ENCODE measurements around the gene GATD1.
"Not testable (repeated sequence)": the region's sequence is repeated elsewhere in the genome, so short reads cannot be mapped to it uniquely, and the experiment has no call there.

Gene GATD1

DNA sequence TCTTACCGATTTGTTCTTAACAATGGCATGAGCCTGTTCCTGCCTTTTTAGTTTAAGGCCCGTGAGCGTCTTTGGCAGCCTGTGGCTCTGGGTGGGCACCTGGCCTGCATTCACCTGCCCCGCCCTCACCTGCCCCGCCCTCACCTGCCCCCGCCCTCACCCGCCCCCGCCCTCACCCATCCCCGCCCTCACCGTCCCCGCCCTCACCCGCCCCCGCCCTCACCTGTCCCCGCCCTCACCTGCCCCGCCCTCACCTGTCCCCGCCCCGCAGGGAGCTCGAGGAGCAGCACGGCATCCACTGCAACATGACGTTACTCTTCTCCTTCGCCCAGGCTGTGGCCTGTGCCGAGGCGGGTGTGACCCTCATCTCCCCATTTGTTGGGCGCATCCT is 14.2 kb downstream of the GATD1 start:
- no peak for DNase-seq (ENCODE audit: low spot score)

GRCh38 chr11:762421-763072 is 14.7 kb downstream of the GATD1 start:
- no peak for DNase-seq (ENCODE audit: low spot score)

- DNase-seq (ENCODE audit: low spot score) = no peak
Observed at GRCh38 chr11:761526-762108, 15.7 kb downstream of the GATD1 start.

DNA sequence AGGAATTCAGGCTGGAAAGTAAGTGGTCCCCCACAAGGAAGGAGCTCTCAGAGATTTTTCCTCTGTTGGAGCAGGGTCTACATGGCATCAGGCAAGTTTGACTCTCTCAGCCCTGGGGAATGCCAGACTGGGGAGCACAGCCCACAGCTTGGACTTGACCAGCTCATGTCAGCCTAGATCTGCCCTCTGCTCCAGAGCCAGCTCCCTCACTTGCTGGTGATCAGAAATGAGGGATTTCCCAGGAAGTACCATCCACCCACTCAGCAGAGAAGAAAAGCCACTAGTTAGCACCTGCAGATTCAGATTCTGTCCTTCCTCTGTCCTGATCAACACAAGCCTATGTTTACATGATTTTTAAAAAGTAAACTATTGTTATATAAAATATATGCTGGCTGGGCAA is 17.1 kb downstream of the GATD1 start:
- no peak for DNase-seq (ENCODE audit: low spot score)

GRCh38 chr11:749731-750130 is 27.6 kb downstream of the GATD1 start:
- no peak for DNase-seq (ENCODE audit: low spot score)

- DNase-seq (ENCODE audit: low spot score) = no peak
Observed at GRCh38 chr11:748007-748359, 29.3 kb downstream of the GATD1 start.

- peak; percentile 97 for DNase-seq (ENCODE audit: low spot score)
Observed at GRCh38 chr11:747158-748006, 29.9 kb downstream of the GATD1 start, which contains the start of gene TALDO1. Gene TALDO1, plus strand, starts transcription at chr11:747464. Its CDS starts 18 bp downstream, at chr11:747482.

- no peak for DNase-seq (ENCODE audit: low spot score)
Observed at GRCh38 chr11:746289-747157, 30.8 kb downstream of the GATD1 start.

GRCh38 chr11:745428-745827 is 31.9 kb downstream of the GATD1 start:
- no peak for DNase-seq (ENCODE audit: low spot score)

- no peak for DNase-seq (ENCODE audit: low spot score)
Observed at GRCh38 chr11:742571-743201, 34.6 kb downstream of the GATD1 start.

DNA sequence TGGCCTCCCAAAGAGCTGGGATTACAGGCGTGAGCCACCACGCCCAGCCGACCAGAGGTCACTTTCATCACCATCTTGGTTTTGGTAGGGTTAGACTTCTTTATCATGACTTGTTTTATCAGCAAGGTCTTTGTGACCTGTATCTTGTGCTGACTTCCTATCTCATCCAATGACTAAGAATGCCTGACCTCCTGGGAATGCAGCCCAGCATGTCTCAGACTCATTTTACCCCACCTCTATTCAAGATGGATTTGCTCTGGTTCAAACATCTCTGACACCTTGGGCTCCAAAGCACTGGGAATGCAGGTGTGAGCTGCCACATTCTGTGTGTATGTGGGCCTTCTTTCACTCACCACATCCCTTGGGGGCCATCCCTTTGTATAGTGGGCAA is 35.1 kb downstream of the GATD1 start:
- no peak for DNase-seq (ENCODE audit: low spot score)

DNA sequence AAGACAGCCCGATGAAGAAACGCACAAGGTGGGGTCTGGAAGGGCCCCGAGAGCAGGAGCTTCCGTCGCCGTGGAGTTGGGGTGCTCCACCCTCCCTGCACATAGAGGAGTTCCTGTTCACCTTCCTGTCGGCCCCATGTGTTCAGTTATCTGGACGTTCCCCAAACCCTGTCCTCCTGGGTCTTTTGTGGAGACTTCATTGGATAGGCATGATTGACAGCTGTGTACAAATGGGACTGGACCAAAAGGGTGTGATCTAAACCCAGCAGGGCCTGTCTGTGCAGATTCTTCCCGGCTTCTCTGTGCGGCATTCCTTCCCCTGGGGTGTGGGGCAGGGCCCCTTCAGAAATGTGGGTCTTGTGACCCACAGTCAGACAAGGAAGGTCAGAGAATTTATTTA is 39.4 kb downstream of the GATD1 start:
- not testable (repeated sequence) for DNase-seq (ENCODE audit: low spot score)

DNA sequence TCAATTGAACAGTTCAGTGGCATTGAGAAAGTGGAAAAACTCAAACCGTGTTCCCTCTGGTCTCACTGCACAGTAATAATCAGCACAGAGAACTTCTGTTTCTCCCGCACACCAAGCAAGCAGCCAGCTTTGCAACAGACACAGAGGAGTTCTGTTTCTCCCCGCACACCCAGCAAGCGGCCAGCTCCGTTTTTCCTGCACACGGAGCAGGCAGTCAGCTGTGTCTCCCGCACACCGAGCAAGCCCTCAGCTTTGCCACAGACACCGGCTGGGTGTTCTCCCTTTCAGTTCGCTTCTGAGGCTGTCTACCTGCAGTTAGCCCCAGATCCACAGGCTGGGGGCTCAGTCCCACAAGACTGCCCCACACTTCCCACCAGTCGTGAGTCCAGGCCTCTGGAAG is 39.9 kb downstream of the GATD1 start:
- no peak for DNase-seq (ENCODE audit: low spot score)

DNA sequence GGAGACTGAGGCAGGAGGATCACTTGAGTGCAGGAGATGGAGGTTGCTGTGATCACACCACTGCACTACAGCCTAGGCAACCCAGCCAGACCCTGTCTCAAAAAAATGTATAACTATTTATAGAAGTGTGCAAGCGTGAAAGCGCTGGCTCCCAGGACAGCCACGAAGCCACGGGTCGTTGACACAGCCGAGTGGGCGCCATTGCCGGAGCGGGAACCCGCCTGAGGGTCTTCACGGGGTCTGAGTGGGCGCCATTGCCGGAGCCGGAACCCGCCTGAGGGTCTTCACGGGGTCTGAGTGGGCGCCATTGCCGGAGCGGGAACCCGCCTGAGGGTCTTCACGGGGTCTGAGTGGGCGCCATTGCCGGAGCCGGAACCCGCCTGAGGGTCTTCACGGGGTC is 42.7 kb downstream of the GATD1 start:
- not testable (repeated sequence) for DNase-seq (ENCODE audit: low spot score)

GRCh38 chr11:733072-733471 is 44.2 kb downstream of the GATD1 start:
- DNase-seq (ENCODE audit: low spot score) = no peak

DNA sequence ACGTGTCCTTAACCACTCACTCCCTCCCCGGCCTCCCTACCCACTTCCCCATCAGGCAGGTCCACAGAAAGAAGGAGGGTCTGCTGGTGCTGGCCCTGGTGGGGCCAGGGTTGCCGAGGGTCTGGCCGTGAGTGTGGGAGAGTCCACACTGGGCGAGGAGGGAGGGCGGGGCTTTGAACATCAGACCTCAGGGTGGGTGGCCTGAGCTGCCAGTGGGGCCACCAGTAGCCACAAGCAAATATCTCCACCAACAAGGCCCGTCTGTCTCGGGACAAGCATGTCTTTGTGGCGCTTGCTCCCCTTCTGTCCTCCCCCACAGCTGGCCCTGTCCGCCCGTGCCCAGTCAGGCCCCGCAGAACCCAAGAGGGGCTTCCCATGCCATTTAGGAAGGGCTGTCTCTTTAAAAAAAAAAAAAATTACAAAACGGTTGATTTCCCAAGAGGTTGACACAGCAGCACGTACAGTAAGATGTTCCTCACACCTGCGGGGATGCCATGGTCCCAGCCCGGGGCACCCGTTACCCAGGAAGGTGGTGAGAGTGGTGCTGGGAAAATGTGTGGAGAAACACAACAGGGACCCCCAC is 47.7 kb downstream of the GATD1 start:
- DNase-seq (ENCODE audit: low spot score) = peak; percentile 57

GRCh38 chr11:728901-729491 is 48.3 kb downstream of the GATD1 start:
- no peak for DNase-seq (ENCODE audit: low spot score)

DNA sequence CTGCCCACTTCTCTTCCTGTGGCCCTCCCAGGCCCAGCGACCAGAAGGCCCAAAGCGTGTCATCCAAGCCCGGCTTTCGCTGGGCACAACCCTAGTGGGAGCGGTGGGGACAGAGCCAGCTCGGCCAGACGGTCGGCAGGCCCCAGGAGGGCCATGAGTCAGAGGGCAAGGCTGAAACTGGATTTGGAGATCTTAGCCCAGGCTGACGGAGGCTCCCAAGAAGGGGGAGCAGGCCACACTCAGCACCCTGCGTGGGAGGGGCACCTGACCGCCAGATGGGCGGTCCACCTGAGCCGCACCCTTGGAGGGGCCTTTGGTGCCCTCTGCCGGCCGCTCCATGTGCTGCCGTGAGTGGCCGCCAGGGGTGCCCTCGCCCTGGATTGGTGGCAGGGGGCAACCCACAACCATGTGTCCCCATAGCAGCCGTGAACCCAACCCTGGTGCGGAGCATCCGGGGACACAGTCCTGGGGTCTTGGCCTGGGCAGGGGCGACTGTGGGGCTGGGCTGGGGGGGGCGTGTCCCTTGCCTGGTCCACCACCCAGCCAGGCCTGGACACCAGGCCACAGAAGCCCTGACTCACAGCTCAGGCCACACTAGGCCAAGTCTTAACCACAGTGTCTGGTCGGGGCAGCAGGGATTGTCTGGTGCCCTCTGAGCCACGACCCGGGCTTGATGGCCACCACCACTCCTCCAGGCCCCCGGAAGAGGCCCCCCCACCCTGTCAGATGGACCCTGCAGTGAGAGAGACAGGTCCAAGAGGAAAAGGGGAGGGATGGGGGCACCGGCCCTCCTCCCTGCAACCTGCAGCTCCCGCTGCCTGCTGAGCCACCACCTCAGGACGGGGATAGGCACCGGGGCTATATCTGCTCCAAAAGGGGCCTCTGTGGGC is 49.2 kb downstream of the GATD1 start:
- peak; percentile 91 for DNase-seq (ENCODE audit: low spot score)

DNA sequence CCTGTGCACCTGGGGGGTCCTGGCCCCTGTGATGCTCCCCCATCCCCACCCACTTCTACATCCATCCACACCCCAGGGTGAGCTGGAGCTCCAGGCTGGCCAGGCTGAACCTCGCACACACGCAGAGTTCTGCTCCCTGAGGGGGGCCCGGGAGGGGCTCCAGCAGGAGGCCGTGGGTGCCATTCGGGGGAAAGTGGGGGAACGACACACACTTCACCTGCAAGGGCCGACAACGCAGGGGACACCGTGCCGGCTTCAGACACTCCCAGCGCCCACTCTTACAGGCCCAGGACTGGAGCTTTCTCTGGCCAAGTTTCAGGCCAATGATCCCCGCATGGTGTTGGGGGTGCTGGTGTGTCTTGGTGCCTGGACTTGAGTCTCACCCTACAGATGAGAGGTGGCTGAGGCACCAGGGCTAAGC is 50.0 kb downstream of the GATD1 start:
- DNase-seq (ENCODE audit: low spot score) = no peak

Measured in ecto neural progenitor cell (in vitro differentiated cells).